ENCODE results near the gene EIF4A3.

The EIF4A3 gene

GRCh38 chr17:80110927-80111701 lies 35.8 kb downstream of the EIF4A3 start:
- DNase-seq = no peak

- DNase-seq = no peak
These were observed 36.5 kb downstream of the EIF4A3 start for GRCh38 chr17:80110447-80110812.

DNA sequence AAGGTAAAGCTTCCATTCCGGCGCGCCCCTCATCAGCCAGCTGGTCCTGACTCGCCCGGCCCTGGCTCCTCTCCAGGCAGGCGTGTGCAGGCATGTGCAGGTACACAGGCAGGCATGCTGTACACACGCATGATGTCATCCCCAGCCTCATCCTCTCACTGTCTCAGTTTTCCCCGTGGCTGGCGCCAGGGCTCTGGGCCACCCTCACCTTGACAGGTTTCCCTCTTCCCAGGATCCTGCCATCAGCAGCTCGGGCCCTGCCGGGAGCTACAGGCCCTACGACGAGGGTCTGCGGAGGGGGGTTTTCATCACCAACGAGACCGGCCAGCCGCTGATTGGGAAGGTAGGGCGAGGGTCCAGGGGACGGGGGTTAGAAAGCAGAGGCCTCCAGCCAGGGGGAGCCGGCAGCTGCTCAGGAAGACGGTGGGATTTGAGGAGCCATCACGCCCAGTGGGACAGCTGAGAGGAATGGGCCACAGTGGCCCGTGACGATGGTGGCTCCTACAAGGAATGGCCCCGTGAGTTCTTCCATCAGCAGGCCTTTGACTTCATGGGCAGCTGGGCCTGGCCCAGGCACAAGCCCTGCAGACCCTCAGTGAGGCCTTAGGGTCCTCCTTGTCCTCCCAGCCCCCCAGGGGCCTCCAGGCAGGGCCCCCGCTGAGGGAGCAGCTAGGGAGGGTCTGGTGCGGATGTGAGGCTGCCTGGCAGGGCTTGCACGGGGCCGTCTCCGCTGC lies 37.0 kb downstream of the EIF4A3 start:
- DNase-seq = peak; percentile 82

- no peak for DNase-seq
These were observed 37.8 kb downstream of the EIF4A3 start for GRCh38 chr17:80109066-80109660.

DNA sequence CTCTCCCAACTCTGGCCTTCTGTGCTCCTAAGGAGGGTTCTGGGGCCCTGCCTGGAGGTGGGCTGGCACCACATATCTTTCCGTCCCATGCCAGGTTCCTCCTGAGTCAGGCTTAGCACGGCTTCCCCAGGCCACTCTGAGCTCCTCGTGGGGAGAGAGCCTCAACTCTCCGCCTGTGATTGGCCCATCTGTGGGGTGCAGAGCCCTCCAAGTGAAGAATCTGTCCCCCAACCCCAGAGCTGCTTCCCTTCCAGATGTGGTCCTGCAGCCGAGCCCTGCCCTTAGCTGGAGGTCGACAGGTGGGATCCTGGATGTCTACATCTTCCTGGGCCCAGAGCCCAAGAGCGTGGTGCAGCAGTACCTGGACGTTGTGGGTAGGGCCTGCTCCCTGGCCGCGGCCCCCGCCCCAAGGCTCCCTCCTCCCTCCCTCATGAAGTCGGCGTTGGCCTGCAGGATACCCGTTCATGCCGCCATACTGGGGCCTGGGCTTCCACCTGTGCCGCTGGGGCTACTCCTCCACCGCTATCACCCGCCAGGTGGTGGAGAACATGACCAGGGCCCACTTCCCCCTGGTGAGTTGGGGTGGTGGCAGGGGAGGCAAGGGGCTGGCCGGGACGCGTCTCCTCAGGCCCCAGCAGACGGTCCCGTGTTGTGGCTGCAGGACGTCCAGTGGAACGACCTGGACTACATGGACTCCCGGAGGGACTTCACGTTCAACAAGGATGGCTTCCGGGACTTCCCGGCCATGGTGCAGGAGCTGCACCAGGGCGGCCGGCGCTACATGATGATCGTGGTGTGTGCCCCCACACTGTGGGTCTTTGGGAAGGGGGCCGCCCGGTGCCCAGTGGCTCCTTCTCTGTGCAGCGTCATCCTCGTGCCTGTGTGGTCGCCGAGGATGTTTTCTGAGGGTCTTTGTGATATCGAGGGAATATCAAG lies 38.6 kb downstream of the EIF4A3 start:
- no peak for DNase-seq

- no peak for DNase-seq
These were observed 39.5 kb downstream of the EIF4A3 start for GRCh38 chr17:80107231-80108021.

GRCh38 chr17:80106751-80107150 lies 40.2 kb downstream of the EIF4A3 start:
- no peak for DNase-seq

DNA sequence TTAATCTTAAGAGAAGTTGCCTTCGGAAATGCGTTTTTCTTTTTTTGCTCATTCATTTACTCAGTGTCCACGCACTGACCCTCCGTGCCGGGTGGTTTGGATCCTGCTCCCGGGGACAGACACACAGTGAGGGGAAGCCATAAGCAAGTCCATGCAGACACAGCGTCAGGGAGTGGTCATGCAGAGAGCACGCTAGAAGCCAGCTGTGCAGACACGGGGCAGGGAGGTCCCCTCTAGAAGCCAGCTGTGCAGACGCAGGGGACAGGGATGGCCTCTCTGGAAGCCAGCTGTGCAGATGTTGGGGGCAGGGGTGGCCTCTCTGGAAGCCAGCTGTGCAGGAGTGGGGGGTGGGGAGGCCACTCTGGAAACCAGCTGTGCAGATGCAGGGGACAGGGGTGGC lies 40.8 kb downstream of the EIF4A3 start:
- no peak for DNase-seq

- peak; percentile 38 for DNase-seq
These were observed 41.2 kb downstream of the EIF4A3 start for GRCh38 chr17:80105762-80106161.

- DNase-seq = no peak
These were observed 42.0 kb downstream of the EIF4A3 start for GRCh38 chr17:80104956-80105375.

GRCh38 chr17:80104321-80104955 lies 42.5 kb downstream of the EIF4A3 start:
- DNase-seq = peak; percentile 33

DNA sequence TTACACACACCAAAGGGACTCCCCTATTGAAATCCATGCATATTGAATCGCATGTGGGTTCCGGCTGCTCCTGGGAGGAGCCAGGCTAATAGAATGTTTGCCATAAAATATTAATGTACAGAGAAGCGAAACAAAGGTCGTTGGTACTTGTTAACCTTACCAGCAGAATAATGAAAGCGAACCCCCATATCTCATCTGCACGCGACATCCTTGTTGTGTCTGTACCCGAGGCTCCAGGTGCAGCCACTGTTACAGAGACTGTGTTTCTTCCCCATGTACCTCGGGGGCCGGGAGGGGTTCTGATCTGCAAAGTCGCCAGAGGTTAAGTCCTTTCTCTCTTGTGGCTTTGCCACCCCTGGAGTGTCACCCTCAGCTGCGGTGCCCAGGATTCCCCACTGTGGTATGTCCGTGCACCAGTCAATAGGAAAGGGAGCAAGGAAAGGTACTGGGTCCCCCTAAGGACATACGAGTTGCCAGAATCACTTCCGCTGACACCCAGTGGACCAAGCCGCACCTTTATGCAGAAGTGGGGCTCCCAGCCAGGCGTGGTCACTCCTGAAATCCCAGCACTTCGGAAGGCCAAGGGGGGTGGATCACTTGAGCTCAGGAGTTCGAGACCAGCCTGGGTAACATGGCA lies 43.4 kb downstream of the EIF4A3 start:
- no peak for DNase-seq

GRCh38 chr17:80102664-80103448 lies 44.1 kb downstream of the EIF4A3 start:
- DNase-seq = no peak

DNA sequence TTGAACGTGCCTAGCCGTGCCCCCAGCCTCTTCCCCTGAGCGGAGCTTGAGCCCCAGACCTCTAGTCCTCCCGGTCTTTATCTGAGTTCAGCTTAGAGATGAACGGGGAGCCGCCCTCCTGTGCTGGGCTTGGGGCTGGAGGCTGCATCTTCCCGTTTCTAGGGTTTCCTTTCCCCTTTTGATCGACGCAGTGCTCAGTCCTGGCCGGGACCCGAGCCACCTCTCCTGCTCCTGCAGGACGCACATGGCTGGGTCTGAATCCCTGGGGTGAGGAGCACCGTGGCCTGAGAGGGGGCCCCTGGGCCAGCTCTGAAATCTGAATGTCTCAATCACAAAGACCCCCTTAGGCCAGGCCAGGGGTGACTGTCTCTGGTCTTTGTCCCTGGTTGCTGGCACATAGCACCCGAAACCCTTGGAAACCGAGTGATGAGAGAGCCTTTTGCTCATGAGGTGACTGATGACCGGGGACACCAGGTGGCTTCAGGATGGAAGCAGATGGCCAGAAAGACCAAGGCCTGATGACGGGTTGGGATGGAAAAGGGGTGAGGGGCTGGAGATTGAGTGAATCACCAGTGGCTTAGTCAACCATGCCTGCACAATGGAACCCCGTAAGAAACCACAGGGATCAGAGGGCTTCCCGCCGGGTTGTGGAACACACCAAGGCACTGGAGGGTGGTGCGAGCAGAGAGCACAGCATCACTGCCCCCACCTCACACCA lies 44.8 kb downstream of the EIF4A3 start:
- DNase-seq = no peak

- DNase-seq = peak; percentile 91
These were observed 45.6 kb downstream of the EIF4A3 start, which contains the start of gene GAA for GRCh38 chr17:80101011-80101945. TSS of gene GAA (plus strand) at chr17:80101581. CDS start at chr17:80104587, 3,006 bp downstream.

- no peak for DNase-seq
These were observed 46.9 kb downstream of the EIF4A3 start for GRCh38 chr17:80100035-80100323.

DNA sequence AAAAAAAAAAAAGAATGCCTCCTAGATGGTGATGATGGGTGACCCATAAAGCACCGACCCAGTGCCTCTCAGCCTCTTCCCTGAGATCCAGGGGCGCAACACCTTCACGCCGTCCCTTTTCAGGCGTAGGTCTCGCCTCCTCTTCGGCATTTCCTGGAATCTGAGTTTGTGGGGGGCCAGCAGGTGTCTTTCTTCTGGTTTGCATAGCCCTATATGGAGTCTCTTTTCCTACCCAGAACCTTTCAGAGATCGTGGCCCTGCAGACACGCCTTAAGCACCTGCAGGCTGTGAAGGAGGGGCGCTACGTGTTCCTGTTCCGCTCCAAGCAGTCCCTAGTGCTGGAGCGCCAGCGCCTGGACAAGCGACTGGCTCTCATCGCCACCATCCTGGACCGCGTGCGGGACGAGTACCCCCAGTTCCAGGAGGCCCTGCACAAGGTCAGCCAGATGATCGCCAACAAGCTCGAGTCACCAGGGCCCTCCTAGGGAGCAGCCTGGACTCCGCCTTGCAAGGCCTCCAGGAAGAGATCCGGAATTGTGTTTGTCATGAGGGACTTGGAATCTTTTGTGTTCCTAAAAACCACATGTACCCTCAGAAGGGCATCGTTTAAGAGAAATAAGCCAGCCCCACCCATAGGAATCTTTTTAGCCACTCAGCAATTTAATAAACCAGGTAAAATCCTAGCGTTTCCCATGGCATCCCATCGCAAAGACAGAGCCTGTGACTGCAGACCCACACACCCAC lies 47.5 kb downstream of the EIF4A3 start:
- DNase-seq = no peak

Data from NCI-H1436 (cell line).